NCI-H1105 treated with DMSO at 0.1 percent for 48 hours (cell line): ENCODE data around the gene SORCS2.

ENCODE experiments used
- DNase-seq: peaks from one replicate; lab custom pipeline; 2025; lab: John Stamatoyannopoulos, UW

The SORCS2 gene

GRCh38 chr4:7779432-7779768 lies 587.1 kb downstream of the SORCS2 start:
- DNase-seq: no peak

GRCh38 chr4:7780751-7781348 lies 588.5 kb downstream of the SORCS2 start:
- no peak for DNase-seq

DNA sequence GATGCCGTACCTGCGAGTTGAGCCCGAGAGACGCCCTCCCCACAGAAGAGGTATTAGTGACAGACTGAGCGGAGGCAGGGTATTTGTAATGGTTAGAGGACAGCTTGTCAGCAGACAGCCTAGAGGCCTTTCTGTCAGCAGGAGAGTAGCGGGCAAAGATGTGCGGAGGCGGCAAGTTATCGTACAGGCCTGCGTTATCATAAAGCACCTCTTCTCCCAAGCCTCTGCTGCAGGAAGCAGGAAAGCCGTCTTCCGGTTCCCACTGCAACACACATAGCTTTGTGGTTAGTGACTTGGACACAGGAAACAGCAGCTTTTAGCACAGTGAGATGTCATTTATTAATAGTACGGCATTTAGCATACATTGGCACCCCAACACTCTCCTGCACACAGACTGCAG lies 589.0 kb downstream of the SORCS2 start:
- no peak for DNase-seq

GRCh38 chr4:7781993-7782392 lies 589.7 kb downstream of the SORCS2 start:
- no peak for DNase-seq

- no peak for DNase-seq
These were observed 590.4 kb downstream of the SORCS2 start for GRCh38 chr4:7782783-7783182.

DNA sequence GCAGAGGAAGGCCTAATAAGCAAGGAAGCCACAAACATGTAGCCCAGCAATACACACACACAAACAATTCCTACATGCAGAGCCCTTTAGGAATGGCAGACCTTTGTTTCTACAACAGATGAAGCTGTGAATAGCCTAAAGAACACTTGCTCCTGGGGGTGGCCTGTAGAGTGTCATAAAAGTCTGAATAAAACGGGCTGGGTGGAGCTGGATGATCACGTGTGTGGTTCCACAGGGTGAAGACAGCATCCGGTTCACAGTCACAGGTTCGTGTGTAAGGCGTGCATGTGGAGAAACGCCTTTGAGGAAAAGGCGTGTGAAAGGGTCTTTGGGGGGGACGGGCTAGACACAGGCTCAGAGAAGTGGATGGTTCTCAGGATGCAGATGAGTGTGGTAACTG lies 591.2 kb downstream of the SORCS2 start:
- no peak for DNase-seq

DNA sequence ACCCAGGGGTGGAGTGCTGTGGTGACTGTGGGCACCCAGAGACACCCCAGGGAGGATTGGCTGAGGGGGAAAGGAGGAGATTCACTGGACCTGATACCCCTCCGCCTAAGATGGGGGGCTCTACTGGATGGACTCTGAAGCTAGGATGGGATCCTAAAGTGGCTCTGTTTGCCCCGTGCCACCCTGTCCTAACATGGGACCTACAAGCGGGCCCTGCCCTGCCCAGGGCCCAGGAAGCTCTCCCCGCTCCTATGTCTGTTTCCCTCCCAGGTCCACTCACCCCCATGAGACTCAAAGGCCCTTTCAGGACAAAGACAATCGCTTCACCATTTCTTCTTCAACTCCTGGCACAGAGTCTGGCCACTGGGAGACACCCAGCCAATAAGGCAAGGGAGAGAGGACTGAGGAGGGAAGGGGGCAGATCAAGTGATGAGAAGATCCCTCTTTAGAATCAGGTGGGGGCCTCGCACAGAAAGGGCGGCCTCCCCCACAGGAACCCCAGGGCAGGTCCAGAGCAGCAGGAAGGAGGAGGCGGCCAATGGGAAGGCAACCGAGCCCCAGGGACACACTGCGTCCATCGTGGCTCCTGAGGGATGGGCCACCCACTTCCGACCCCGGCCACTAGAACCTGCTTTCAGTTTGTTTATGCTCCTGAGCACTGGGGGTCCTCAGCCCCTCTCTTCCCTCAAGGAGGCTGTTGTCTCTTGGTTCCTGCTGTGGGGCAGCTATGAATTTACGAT lies 592.0 kb downstream of the SORCS2 start:
- no peak for DNase-seq

DNA sequence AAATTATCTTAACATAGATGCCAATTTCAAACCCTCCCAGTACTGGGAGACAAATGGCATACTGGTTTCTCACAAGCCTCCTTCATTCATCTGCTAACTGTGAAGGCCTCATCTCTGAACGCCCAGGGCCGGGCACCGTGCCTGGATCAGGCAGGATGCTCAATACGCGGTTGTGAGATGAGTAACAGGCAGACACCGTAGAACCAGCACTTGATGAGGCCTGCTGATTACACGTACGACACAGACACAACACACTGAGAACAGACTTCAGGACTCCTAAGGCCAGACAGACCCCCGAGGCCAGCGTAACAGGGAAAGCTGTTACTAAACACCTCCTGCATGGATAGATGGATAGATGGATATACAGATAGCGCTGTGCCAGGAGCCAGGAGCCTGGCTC lies 592.7 kb downstream of the SORCS2 start:
- DNase-seq: no peak

- no peak for DNase-seq
These were observed 593.7 kb downstream of the SORCS2 start for GRCh38 chr4:7786040-7786439.

DNA sequence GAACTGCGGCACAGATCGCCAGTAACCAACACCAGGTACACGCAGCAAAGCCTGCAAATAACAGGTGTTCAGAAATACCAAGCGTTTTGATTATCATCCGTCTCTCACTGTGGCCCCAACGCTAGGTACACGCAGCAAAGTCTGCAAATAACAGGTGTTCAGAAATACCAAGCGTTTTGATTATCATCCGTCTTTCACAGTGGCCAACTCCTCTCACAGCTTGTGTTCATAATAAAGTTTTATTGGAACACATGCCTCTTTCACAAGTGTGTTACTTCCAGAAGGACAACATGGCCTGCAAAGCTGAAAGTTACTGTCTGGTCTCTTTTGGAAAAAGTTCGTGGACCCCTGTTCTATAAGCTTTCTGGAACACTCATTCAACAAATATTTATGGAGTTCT lies 594.2 kb downstream of the SORCS2 start:
- DNase-seq: no peak

- DNase-seq: no peak
These were observed 594.7 kb downstream of the SORCS2 start for GRCh38 chr4:7787067-7787466.

GRCh38 chr4:7787681-7788141 lies 595.4 kb downstream of the SORCS2 start:
- no peak for DNase-seq

- no peak for DNase-seq
These were observed 595.9 kb downstream of the SORCS2 start for GRCh38 chr4:7788193-7788592.

DNA sequence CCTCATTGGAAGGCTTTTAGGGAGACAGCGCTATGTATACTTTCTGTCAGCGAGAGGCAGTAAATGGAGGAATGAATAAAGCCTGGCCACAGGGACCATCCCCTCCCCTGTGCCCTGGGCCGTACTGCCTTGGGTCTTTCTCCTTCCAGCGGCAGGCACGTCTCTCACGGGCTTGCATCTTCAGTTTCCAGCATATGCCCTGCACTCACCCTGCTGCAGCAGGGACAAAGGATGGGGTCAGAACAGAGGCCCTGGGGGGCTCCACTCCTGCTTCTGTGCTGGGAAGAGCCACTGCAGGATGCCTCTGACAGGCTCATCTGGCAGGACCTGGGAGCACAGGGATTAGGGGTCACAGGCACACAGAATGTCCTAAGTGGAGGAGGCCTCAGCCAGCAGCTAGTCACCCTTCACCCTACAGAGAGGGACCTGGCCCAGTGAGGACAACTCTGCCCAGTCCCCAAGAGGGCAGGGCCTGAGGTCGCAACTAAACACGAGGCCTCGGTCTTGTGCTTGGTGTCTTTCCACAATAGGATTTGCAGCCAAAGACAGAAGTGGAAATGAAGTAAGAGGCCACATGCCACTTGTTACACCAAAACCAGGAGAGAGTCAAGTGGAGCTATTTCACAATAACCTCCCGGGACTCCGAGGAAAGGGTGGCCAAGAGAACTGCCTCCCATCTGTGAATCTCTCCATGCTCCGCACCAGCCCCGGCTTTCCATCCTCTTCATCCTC lies 596.5 kb downstream of the SORCS2 start:
- no peak for DNase-seq

DNA sequence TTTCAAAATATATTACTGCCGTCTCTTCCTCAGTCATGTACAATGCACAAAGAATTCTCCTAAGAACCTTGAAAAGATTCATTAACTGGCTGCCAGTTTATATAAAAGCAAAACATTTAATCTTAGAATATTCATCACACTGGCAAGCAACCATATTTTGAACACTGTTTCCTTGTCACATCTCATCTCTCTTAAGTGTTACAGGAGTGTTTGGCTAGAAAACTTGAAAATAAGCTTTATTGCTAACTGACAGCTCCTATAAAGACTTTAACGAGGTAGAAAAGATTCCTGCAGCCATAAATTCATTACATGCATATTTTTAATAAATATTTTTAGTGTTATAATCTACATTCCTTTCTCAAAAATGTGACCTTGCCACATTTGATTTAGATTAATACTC lies 597.7 kb downstream of the SORCS2 start:
- no peak for DNase-seq

DNA sequence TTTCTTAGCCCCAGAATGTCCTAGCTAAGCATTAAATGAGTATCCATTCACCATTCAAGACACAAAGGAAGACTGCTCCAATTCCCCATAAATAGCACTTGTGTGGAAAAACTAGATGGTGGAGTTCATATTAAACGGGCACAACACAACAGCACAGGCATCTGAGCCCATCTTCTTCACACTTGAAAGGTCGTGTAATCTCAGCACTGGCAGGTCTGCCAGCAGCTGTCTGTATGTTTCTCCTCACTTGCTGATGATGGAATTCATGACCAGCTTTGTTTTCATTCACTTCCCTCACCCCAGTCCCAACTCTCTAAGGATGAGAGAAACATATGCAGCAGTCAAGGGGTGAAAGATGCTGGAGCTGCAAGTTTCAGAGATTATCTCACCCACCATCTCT lies 598.7 kb downstream of the SORCS2 start:
- no peak for DNase-seq
